HG03025 (cell line): ENCODE data around the gene MRGPRD.

Source experiments
- ATAC-seq: cut with Tn5 transposase; IDR thresholded peaks from one replicate; pipeline ENCODE4 v1.9.1; 2021; ENCODE audit warnings: mild to moderate bottlenecking, moderate library complexity; ENCODE audit not compliant: unreplicated experiment, low FRiP score

MRGPRD gene

DNA sequence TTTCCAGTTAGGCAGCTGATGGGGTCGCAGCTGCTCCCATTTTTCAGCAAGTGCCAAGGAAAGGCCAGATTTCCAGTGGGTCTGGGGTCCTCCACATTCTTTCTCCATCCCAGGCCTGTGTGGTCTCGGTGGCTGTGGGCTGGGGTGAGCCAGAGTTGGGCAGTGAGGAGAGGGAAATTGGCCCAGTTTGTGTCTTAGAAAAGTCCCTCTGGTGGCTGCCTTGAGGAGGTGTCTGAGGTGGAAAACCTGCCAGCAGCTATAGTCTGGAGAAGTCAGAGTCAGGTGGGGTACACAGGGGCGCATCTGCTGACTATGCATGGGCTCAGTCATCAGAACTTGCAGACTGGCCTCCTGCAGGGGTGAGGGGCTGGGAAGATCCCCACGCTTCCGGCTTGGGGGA, 30.5 kb downstream of the MRGPRD start:
- no peak for ATAC-seq

DNA sequence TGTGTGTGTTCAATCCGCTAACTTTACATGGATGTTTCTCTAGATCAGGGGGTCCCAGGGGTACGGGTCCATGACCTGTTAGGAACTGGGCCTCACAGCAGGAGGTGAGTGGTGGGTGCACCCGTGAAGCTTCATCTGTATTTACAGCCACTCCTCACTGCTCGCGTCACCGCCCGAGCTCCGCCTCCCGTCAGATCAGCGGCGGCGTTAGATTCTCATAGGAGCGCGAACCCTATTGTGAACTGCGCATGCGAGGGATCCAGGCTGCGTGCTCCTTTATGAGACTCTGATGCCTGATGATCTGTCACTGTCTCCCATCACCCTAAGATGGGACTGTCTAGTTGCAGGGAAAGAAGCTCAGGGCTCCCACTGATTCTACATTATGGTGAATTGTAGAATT, 31.9 kb downstream of the MRGPRD start:
- no peak for ATAC-seq

DNA sequence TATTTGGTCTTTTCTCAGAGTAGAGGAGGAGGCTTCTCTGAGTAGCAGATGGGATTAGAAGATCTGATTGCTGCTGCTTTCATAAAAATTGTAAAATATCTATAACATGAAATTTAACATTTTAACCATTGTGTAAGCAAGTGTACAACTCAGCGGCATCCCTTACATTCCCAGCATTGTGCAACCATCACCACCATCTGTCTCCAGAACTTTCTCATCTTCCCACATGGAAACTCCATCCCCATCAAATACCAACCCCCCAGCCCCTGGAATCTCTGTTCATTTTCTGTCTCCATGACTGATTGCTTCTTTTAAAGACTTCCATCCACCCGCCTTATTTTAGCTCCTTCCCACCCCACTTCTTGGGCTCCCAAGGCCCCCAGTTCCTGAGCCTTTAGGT, 32.3 kb downstream of the MRGPRD start:
- ATAC-seq = no peak

DNA sequence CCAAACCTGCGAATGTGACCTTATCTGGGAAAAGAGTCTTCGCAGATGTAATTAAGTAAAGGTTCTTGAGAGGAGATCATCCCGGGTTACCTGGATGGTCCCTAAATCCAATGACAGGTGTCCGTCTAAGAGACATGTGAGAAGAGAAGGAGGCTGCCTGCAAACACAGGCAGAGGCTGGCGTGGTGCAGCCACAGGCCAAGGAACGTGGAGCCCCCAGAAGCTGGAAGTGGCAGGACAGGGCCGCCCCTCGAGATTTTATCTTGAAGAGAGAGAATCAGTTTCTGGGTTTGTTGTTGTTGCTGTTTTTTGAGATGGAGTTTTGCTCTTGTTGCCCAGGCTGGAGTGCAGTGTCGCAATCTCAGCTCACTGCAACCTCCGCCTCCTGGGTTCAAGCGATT, 33.6 kb downstream of the MRGPRD start:
- ATAC-seq = no peak

DNA sequence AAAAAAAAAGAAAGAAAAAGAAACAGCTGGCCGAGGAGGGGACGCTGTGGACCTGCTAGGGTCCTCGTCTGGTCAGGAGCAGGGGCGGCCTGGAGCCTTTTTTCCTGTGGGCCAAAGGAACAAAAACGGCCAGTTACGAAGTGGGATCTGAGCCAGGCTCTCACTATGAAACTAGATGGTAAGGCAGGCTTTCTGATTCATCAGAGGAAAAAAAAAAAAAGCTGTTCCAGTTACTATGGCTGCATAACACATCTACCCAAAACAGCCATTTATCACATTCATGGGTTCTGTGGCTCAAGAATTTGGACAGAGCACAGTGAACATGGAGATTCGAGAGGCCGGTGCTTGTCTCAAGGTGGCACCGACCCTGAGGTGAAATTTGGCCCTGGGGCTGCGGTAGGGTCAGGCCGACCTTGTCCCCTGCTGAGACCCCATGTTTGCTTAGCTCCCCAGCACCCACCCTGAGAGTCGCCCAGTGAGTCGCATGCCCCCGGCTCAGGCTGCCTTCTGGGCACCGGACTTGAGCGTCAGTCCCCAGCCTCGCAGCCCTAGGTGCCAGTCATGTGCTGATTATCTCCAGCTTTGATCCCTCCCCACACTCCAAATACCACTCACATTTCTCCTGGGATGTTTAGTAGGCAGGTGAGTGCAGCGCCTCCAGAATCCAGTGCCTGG, 34.2 kb downstream of the MRGPRD start:
- ATAC-seq = no peak

DNA sequence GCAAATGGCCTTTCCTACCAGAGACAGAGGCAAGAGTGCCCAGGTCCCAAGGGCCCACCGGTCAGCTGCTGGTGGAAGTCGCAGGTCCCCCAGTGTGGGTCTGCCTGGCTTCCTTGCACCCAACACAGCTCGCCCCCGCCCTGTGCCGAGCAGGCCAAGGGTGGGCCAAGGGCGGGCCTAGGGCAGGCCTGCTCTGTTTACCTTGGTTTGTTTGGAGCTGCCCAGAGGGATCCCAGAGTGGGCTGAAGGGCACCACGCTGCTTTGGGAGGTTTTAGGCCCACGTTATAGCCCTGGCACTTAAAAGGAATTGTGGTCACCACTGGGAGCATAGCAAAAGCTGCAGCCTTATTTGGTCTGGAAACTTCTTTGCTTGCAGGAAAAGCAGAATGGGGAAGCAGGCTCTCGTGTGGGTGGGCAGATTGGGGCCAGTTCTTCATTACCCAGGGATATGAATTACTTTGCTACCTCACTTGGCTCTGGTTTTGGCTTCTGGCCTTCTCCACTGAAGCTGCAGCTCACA, 38.0 kb downstream of the MRGPRD start:
- ATAC-seq = no peak

DNA sequence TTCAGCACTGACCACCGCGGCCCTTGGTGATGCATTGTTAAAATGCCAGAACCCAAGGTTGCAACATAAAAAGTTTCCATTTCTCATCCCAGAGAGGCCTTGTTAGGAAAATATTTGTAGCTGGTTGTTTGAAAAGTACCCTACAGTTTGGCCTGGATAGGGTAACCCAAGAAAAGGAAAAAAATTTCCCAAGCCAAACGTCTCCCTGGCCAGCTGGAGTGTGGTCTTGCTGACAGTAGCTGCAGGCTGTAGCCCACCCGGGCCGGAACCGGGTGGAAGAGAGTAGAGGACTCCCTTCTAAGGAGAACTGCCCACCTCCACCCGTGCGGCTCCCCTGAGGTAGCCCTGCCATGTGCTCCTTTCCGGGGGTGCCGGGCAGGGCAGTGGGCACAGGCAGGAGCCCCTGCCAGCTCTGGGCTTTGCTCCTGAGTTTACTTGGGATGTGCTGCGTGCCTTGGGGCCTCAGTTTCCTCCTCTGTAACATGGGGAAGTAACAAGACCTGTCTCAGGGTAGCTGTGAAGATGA, 38.6 kb downstream of the MRGPRD start:
- no peak for ATAC-seq

DNA sequence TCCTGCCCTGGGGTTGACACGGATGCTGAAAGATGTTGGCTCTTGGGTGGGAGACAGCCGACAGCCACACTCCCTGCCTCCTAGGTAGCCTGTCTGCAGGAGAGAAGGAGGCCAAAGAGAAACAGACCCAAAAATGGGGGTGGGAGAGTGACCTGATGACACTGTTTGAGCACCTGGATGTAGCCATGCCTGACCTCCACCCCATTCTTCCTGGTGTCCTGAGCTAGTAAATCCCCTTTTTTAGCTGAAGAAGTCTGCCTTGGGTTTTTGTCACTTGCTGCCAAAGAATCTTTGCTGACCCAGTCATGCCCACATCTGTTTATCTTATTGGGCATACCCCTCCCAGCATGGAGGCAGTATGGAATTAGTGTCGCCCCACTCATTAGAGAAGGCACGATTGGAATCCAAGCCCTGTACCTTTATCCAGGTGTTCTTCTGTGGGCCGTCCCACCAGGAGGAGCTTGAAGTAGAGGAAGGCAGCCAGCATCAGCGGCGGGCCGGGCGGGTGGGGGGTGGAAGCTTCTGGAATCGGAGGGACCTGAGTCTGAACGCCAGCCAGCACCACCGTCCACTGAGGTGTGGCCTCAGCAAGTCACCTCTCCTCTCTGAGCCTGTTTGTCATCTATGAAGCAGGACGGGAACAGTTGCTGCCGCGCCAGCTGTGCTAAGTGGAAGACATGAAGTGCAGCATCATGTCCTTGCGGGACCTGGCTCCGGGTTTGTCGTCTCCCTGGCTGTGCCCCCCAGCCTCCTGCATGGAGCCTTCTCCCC, 39.3 kb downstream of the MRGPRD start:
- ATAC-seq = no peak

DNA sequence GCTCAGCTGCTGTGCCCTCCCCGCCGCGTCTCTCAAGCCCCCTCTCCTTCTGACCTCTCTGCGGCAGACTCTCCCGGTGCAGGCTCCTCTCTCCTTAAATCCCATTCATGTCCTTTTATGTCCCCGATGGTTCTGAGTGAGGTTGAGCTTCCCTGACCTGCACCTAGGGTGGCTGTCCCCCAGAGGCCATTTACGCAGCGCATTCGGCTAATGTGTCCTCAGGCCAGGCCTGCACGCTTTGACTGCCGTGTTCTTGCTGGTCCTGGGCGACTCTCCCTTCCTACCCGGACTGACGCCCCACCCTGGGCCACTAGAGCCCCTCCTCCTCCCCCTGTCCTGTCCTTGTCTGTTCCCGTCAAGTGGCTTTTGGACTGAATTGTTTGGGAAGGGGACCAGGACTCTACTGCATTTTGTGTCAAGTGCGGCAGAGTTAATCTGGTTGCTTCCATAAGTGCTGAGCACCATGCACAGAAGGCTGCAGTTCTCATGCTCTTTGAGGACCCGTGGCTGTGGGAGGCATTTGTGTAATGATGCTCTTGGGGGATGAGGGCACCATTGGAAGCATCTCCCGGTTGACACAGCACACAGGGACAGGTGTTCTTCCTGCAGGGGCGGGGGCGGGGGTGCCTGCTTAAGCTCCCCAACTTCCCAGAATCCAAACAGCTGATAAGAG, 40.0 kb downstream of the MRGPRD start:
- no peak for ATAC-seq

DNA sequence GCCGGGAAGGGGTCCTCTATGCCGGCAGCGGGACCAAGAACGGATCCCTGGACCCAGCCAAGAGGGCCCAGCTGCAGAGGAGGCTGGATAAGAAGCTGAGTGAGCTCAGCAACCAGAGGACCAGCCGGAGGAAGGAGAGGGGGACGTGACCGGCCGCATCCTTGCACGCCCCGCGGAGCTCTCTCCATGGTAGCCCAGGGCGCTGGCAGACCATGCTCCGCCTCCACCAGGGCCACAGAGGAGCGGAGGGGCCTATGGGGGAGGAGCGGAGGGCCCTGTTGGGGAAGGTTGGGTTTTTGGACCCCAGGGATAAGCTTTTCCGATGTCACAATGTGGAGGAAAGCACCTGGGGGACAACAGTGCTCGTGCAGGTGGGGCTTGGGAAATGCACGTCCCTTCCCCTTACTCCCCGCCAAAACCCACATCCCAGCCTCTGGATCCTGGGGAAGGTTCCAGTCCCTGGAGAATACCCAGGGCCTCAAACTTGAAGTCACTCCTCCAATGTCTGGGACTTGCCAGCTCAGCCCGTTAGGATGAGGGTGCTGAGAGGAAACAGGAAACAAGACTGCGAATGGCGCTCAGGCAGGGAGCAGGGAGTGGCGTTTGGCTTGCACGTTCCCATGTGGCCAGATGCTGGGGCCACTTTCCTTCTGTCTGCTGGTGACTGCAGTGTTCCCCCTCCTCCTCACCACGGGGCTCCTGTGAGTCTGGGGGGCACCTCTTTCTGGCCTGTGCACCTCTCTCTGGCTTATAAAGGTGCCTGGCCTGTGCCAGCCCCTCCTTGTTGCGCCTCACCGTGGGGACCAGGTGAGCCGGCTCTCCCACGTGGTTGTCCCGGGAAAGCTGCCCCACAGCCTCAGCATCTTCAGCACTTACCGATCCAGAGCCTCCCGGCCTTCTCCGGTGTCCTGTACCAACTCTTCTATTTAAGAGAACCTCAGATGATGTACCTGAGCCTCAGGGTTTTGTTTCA, 40.9 kb downstream of the MRGPRD start:
- ATAC-seq = no peak

DNA sequence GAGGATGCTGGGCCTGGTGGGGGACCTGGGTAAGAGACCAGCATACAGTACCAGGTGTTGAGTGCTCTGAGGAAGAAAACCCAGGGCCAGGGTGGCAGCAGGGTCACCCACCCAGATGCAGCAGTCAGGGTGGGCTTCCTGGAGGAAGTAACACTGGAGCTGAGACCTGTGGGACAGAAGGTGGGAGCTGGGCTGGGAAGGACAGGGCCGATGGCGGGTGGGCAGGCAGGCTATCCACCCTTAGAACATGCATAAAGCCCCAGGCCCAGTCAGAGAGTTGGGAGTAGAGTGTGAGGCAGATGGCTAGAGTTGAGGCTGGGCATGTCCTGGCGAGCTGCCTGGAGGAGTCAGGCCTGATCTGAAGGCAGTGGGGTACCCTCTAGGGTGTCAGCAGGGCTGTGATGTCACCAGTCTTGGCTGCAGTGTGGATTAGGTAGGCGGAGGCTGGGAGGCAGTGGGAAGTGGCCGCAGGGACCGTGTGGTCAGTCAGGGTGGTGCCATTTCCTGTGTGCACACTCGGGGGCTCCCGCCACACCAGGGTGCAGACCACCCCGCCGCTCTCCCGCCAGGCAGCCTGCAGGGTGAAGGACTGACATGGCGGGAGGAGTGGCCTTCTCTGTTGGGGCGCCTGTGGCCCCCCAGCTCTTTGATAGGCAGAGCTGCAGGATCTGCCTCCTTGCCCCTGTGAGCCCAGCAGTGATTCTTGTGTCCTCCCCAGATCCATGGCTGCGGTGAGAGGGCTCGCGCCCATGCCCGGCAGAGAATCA, 41.8 kb downstream of the MRGPRD start:
- ATAC-seq = no peak

DNA sequence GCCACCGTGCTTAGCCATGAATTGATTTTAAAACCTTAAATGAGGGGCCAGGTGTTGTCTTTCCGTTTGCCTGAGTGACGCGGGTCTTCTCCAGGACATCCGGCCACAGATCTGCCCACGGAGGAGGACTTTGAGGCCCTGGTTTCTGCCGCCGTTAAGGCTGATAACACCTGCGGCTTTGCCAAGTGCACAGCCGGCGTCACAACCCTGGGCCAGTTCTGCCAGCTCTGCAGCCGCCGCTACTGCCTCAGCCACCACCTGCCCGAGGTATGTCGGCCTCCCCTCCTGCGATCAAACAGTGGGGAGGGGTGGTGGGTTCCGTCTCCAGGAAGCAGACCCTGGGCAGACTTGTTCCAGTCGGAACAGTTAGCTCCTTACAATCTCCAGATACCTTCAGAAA, 42.7 kb downstream of the MRGPRD start:
- ATAC-seq = no peak

DNA sequence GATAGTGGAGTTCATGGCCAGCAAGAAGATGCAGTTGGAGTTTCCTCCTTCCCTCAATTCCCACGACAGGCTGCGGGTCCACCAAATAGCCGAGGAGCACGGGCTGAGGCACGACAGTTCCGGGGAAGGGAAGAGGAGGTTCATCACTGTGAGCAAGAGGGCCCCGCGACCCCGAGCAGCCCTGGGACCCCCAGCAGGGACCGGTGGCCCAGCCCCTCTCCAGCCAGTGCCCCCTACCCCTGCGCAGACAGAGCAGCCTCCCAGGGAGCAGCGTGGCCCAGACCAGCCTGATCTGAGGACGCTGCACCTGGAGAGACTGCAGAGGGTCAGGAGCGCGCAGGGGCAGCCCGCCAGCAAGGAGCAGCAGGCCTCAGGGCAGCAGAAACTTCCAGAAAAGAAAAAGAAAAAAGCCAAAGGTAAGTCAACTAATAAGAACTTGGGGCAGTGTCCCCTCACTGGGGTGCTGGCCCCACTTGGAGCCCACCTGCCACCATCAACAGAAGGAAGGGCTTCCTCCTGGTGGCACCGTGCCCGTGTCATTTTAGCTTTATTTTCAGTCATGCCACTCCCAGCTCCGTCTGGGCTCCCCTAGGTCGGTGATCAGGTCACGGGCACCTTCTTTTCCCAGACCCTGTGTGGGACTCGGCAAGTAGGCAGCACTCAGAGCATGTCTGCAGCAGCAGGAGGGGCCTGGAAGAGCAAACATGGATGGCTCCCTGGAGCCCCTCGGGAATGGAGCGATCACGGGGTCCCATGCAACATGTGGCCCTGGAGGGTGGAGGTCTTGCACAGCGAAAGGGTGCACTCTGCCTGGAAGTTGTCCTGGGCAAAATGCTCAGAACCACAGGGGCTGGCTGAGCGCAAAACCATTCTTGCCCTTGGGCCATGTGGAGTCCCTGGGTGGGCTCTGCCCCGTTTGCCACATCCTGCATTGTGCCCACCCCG, 43.8 kb downstream of the MRGPRD start:
- no peak for ATAC-seq

DNA sequence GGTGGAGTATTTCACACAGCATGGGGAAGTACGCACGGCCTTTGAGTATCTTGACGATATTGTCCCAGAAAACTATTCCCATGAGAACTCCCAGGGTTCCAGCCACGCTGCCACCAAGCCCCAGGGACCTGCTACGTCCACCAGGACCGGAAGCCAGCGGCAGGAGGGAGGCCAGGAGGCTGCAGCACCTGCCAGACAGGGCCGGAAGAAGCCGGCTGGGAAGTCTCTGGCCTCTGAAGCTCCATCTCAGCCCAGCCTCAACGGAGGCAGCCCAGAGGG, 44.5 kb downstream of the MRGPRD start:
- ATAC-seq = no peak

DNA sequence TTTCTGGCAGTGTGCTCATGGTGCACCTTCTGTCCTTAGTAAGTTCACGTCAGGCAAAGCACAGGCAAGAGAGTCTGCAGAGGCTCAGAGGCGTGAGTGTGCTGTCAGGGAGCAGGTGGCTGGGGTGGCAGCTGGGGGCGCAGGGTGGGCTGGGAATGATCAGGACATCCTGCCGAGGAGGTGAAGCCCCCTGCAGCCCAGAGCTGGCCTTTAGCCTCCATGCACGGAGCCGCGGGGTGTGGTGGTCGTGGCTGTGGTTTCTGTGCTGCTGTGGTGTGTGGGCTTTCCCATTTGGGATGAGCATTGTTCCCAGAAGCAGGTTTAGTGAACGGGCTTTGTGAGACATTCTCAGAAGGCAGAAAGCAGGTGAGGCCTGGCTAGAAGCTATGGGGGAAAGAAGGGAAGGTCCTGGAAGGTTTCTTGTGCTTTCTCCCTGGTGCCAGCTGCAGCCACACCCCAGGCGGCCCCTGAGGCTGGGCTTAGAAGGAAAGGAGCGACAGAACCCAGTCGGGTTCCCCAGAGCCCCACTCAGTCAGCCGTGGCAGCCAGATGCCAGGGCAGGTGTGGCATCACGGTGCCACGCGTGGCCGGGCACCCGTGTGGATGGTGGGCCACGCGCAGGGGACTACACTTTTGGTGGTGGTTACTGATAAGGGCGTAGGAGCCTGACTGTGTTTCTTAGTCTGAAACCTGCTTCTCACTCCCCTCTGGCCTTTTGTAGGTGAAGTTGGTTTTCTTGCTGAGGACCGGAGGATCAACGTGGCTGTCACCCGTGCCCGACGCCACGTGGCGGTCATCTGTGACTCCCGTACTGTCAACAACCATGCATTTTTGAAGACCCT, 45.0 kb downstream of the MRGPRD start:
- no peak for ATAC-seq

DNA sequence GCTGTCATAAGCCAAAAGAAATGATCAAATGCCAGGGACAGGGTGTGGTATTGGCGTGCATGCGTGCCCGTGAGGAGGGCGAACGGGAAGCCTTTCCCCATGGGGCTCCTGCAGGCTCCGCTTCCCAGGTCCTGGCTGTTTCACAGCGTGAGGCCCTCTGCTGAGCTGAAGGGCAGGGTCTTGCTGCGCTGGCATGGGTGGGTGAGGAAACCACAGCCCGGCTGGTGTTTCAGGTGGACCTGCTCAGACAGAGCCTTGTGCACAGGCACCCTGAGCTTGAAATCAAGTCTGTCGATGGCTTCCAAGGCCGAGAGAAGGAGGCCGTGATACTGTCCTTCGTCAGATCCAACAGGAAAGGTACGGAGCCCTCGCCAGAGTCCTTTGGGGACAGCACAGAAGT, 45.7 kb downstream of the MRGPRD start:
- no peak for ATAC-seq

DNA sequence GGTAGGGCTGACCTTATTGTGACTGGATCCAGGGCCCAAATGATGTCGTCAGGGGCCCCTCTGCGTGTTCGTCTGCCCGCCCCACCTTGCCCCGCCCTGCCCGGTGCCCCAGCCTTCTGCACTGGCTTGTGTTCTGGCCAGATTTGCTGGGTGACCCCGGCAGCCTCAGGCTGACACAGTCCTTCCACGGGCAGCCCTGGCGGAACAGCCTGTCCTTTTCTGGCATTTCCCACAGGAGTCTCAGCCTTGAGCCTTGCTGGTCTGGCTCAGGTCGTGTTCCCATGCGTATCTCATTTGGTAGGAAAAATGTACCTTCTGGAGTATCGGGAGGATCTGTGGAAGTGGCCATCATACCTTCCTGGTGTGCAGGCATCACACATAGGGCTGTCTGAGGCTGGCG, 46.1 kb downstream of the MRGPRD start:
- no peak for ATAC-seq

DNA sequence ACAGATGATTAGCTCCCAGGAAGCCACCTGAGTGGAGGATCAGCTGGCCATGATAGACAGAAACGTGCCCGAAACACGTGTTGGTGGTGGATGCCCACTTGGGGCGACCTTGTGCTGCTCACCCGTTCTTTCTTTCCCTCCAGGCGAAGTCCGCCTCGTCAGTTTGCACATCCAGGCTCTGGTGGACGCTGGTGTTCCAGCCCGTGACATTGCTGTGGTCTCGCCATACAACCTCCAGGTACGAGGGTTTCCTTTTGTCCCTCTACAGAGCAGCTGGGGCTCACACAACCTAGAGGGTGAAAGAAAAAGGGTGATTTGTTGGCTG, 46.5 kb downstream of the MRGPRD start:
- ATAC-seq = no peak
